Measurements from ENCODE around the gene RPUSD1.
"Not testable (repeated sequence)": the region's sequence is repeated elsewhere in the genome, so short reads cannot be mapped to it uniquely, and the experiment has no call there.

Gene RPUSD1

DNA sequence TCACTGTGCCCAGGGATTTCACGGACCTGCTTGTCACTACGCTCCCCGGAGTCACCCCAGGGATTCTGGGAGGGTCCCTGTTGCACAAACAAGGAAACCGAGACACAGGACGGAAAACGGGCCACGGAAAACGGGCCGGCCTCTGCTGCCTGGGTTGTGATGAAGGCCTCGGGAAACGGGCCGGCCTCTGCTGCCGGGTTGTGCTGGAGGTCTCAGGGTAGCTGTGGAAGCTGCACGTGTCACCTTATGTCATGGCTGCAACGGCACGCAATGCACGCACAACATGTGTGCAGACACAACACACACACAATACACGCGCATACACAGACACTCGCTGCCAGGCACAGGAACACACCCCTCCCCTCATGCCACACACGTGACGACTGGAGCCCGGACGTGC is 39.3 kb upstream of the RPUSD1 start:
- H3K27ac ChIP-seq (ENCODE audit: low read depth, low read length), result no peak overlapping the region
- no peak overlapping the region; the same call in 1 of the 2 replicates for H3K9ac ChIP-seq (ENCODE audit: low read depth, low read length)
- H3K4me3 ChIP-seq (ENCODE audit: low read length), result no peak overlapping the region
- no peaks in the 10 kb centered on the region for H3K27me3 ChIP-seq (ENCODE audit: insufficient read depth, low read length)
- no peaks in the 10 kb centered on the region for H3K9me3 ChIP-seq (ENCODE audit: insufficient read depth, low read depth, low read length)
- 95% methylated on average over 24 of the region's 24 CpGs for WGBS
- no peaks in the 10 kb centered on the region for H3K36me3 ChIP-seq (ENCODE audit: insufficient read depth, low read length)
- no peaks in the 10 kb centered on the region for H3K4me1 ChIP-seq (ENCODE audit: insufficient read depth, low read length)

GRCh38 chr16:825341-826061 is 37.3 kb upstream of the RPUSD1 start:
- Histone ChIP-seq H3K9me3 (ENCODE audit: insufficient read depth, low read depth, low read length) (no peaks in the 10 kb centered on the region), H3K27ac (ENCODE audit: low read depth, low read length) (no peak overlapping the region), H3K9ac (ENCODE audit: low read depth, low read length) (no peak overlapping the region), H3K27me3 (ENCODE audit: insufficient read depth, low read length) (0 out of 2 replicates have a peak, but pooled peaks cover 3% of the 10 kb centered on the region), H3K4me3 (ENCODE audit: low read length) (no peak overlapping the region), H3K4me1 (ENCODE audit: insufficient read depth, low read length) (no peaks in the 10 kb centered on the region), H3K36me3 (ENCODE audit: insufficient read depth, low read length) (no peaks in the 10 kb centered on the region)
- 90% methylated on average over 36 of the region's 36 CpGs for WGBS

DNA sequence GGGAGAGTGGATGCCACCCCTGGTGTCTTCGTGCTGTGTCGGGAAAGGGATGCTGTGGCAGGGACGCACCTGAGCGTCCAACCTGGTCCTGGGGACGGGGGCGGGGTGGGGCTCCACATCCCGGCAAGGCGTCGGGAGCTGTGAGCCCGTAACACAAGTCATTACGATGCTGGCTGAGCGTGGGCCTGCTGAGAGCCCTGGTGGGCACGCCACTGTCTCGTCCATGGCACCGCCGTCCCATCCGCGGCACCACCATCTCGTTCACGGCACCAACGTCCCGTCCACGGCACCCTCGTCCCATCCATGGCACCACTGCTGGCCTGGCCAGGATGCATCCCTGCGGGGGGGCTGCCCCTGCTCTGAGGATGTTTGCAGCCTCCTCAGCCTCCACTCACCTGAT is 36.4 kb upstream of the RPUSD1 start:
- Histone ChIP-seq H3K27me3 (ENCODE audit: insufficient read depth, low read length) (peaks cover 6% of the 10 kb centered on the region; the same call in 1 of the 2 replicates), H3K4me1 (ENCODE audit: insufficient read depth, low read length) (no peaks in the 10 kb centered on the region), H3K9me3 (ENCODE audit: insufficient read depth, low read depth, low read length) (no peaks in the 10 kb centered on the region), H3K36me3 (ENCODE audit: insufficient read depth, low read length) (no peaks in the 10 kb centered on the region), H3K9ac (ENCODE audit: low read depth, low read length) (no peak overlapping the region), H3K4me3 (ENCODE audit: low read length) (no peak overlapping the region), H3K27ac (ENCODE audit: low read depth, low read length) (no peak overlapping the region)
- 96% methylated on average over 25 of the region's 25 CpGs for WGBS

DNA sequence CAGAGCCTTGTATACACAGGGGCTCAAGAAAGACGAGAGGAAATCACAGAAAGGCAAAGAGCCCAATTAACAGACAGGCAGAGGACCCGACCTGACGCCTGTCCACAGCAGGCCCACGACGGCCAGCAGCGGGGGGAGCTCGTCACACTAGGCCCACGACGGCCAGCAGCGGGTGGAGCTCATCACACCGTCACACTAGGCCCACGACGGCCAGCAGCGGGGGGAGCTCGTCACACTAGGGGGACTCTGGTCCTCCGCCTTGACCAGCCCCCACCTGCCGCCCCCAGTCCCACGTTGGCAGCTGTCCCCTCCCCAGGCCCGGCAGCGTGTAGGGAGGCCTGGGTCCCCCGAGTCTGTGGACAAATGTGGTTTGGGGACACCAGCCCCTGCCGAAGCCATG is 36.0 kb upstream of the RPUSD1 start:
- peaks cover 10% of the 10 kb centered on the region; the same call in 1 of the 2 replicates for H3K27me3 ChIP-seq (ENCODE audit: insufficient read depth, low read length)
- no peaks in the 10 kb centered on the region for H3K4me1 ChIP-seq (ENCODE audit: insufficient read depth, low read length)
- H3K27ac ChIP-seq (ENCODE audit: low read depth, low read length), result no peak overlapping the region
- no peaks in the 10 kb centered on the region for H3K9me3 ChIP-seq (ENCODE audit: insufficient read depth, low read depth, low read length)
- no peaks in the 10 kb centered on the region for H3K36me3 ChIP-seq (ENCODE audit: insufficient read depth, low read length)
- H3K4me3 ChIP-seq (ENCODE audit: low read length), result no peak overlapping the region
- H3K9ac ChIP-seq (ENCODE audit: low read depth, low read length), result no peak overlapping the region
- WGBS, result 93% methylated on average over 22 of the region's 22 CpGs

DNA sequence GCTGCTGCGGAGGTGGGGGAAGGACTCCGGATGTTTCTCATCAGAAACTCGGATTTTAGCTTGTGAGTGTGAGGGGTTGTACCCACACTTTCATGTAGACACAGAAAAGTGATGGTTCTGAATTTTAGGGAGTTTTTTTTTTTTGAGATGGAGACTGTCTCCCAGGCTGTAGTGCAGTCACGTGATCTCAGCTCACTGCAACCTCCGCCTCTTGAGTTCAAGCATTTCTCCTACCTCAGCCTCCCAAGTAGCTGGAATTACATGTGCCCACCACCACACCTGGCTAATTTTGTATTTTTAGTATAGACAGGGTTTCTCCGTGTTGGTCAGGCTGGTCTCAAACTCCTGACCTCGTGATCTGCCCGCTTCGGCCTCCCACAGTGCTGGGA is 34.7 kb upstream of the RPUSD1 start:
- Histone ChIP-seq H3K27ac (ENCODE audit: low read depth, low read length) (no peak overlapping the region), H3K27me3 (ENCODE audit: insufficient read depth, low read length) (peaks cover 15% of the 10 kb centered on the region; the same call in 1 of the 2 replicates), H3K9ac (ENCODE audit: low read depth, low read length) (no peak overlapping the region), H3K4me3 (ENCODE audit: low read length) (no peak overlapping the region), H3K4me1 (ENCODE audit: insufficient read depth, low read length) (no peaks in the 10 kb centered on the region), H3K36me3 (ENCODE audit: insufficient read depth, low read length) (no peaks in the 10 kb centered on the region), H3K9me3 (ENCODE audit: insufficient read depth, low read depth, low read length) (no peaks in the 10 kb centered on the region)
- WGBS, result 95% methylated on average over 9 of the region's 9 CpGs

GRCh38 chr16:822174-822908 is 34.2 kb upstream of the RPUSD1 start:
- Histone ChIP-seq H3K4me1 (ENCODE audit: insufficient read depth, low read length) (no peaks in the 10 kb centered on the region), H3K4me3 (ENCODE audit: low read length) (no peak overlapping the region), H3K27me3 (ENCODE audit: insufficient read depth, low read length) (peaks cover 15% of the 10 kb centered on the region; the same call in 1 of the 2 replicates), H3K9ac (ENCODE audit: low read depth, low read length) (no peak overlapping the region), H3K36me3 (ENCODE audit: insufficient read depth, low read length) (no peaks in the 10 kb centered on the region), H3K9me3 (ENCODE audit: insufficient read depth, low read depth, low read length) (no peaks in the 10 kb centered on the region), H3K27ac (ENCODE audit: low read depth, low read length) (no peak overlapping the region)
- 94% methylated on average over 21 of the region's 21 CpGs for WGBS

DNA sequence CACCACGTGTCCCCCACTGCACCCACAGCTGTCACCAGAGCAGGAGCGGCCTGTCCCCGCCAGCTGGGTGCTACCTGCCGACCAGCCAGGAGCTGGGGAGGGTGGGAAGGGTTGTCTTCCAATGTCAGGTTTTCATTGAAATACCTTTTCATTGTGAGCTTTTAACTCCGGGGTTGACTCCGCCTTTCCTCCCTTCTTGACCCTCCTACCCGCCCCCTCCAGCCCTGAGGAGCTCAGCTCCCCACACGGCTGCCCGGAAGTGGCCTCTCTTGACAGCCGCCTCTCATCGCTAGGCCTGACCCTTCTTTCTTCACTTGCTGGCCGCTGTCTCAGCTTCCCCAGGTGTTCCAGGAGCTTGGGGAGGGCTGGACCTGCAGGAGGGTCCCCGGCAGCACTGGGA is 33.6 kb upstream of the RPUSD1 start:
- Histone ChIP-seq H3K27me3 (ENCODE audit: insufficient read depth, low read length) (peaks cover 15% of the 10 kb centered on the region; the same call in 1 of the 2 replicates), H3K27ac (ENCODE audit: low read depth, low read length) (no peak overlapping the region), H3K4me1 (ENCODE audit: insufficient read depth, low read length) (no peaks in the 10 kb centered on the region)

GRCh38 chr16:820748-821147 is 32.6 kb upstream of the RPUSD1 start:
- H3K27me3 ChIP-seq (ENCODE audit: insufficient read depth, low read length), result peaks cover 15% of the 10 kb centered on the region; the same call in 1 of the 2 replicates
- WGBS, result 61% methylated on average over 12 of the region's 12 CpGs
- H3K27ac ChIP-seq (ENCODE audit: low read depth, low read length), result peak overlapping the region; percentile 63; the same call in 1 of the 2 replicates
- H3K4me1 ChIP-seq (ENCODE audit: insufficient read depth, low read length), result no peaks in the 10 kb centered on the region
- H3K9ac ChIP-seq (ENCODE audit: low read depth, low read length), result no peak overlapping the region
- no peaks in the 10 kb centered on the region for H3K9me3 ChIP-seq (ENCODE audit: insufficient read depth, low read depth, low read length)
- H3K36me3 ChIP-seq (ENCODE audit: insufficient read depth, low read length), result no peaks in the 10 kb centered on the region
- no peak overlapping the region for H3K4me3 ChIP-seq (ENCODE audit: low read length)

More for the DNA sequence above, 33.6 kb upstream of the RPUSD1 start:
- Histone ChIP-seq H3K9ac (ENCODE audit: low read depth, low read length) (no peak overlapping the region), H3K4me3 (ENCODE audit: low read length) (no peak overlapping the region), H3K9me3 (ENCODE audit: insufficient read depth, low read depth, low read length) (no peaks in the 10 kb centered on the region), H3K36me3 (ENCODE audit: insufficient read depth, low read length) (no peaks in the 10 kb centered on the region)
- 78% methylated on average over 13 of the region's 13 CpGs for WGBS

- H3K4me1 ChIP-seq (ENCODE audit: insufficient read depth, low read length); H3K9me3 ChIP-seq (ENCODE audit: insufficient read depth, low read depth, low read length); H3K9ac ChIP-seq (ENCODE audit: low read depth, low read length); H3K4me3 ChIP-seq (ENCODE audit: low read length); H3K27ac ChIP-seq (ENCODE audit: low read depth, low read length); H3K36me3 ChIP-seq (ENCODE audit: insufficient read depth, low read length): not testable (repeated sequence)
- H3K27me3 ChIP-seq (ENCODE audit: insufficient read depth, low read length), result peaks cover 15% of the 10 kb centered on the region; the same call in 1 of the 2 replicates
- 92% methylated on average over 10 of the region's 10 CpGs for WGBS
Measured at GRCh38 chr16:820044-820408, 31.8 kb upstream of the RPUSD1 start.

GRCh38 chr16:819336-820043 is 31.3 kb upstream of the RPUSD1 start:
- no peaks in the 10 kb centered on the region for H3K4me1 ChIP-seq (ENCODE audit: insufficient read depth, low read length)
- 93% methylated on average over 23 of the region's 23 CpGs for WGBS
- H3K9ac ChIP-seq (ENCODE audit: low read depth, low read length), result no peak overlapping the region
- no peak overlapping the region for H3K4me3 ChIP-seq (ENCODE audit: low read length)
- no peaks in the 10 kb centered on the region for H3K9me3 ChIP-seq (ENCODE audit: insufficient read depth, low read depth, low read length)
- H3K27me3 ChIP-seq (ENCODE audit: insufficient read depth, low read length), result peaks cover 15% of the 10 kb centered on the region; the same call in 1 of the 2 replicates
- no peak overlapping the region for H3K27ac ChIP-seq (ENCODE audit: low read depth, low read length)
- H3K36me3 ChIP-seq (ENCODE audit: insufficient read depth, low read length), result no peaks in the 10 kb centered on the region

DNA sequence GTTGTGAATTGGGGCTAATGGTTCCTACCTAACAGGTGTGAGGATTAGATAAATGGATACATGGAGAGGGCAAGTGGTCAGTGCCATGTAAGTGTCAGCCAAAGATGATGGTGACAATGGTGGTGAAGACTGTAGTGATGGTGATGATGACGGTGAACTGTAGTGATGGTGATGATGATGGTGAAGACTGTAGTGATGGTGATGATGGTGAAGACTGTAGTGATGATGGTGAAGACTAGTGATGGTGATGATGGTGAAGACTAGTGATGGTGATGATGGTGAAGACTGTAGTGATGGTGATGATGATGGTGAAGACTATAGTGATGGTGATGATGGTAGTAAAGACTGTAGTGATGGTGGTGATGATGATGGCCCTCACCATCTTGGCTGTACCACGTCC is 30.4 kb upstream of the RPUSD1 start:
- no peak overlapping the region for H3K27ac ChIP-seq (ENCODE audit: low read depth, low read length)
- 88% methylated on average over 2 of the region's 2 CpGs for WGBS
- H3K9ac ChIP-seq (ENCODE audit: low read depth, low read length), result no peak overlapping the region
- H3K36me3 ChIP-seq (ENCODE audit: insufficient read depth, low read length), result no peaks in the 10 kb centered on the region
- no peaks in the 10 kb centered on the region for H3K9me3 ChIP-seq (ENCODE audit: insufficient read depth, low read depth, low read length)
- peaks cover 4% of the 10 kb centered on the region; the same call in 1 of the 2 replicates for H3K4me1 ChIP-seq (ENCODE audit: insufficient read depth, low read length)
- H3K4me3 ChIP-seq (ENCODE audit: low read length), result no peak overlapping the region
- peaks cover 15% of the 10 kb centered on the region; the same call in 1 of the 2 replicates for H3K27me3 ChIP-seq (ENCODE audit: insufficient read depth, low read length)
